ENCODE results near the gene MROH7. TPM values are rescaled to one million over a fixed set of nuclear protein-coding genes. Genes with fewer than 3 reads are reported as not detected.

Gene MROH7
- total RNA-seq, 1 experiment from 2014 or later: 0.13 TPM

DNA sequence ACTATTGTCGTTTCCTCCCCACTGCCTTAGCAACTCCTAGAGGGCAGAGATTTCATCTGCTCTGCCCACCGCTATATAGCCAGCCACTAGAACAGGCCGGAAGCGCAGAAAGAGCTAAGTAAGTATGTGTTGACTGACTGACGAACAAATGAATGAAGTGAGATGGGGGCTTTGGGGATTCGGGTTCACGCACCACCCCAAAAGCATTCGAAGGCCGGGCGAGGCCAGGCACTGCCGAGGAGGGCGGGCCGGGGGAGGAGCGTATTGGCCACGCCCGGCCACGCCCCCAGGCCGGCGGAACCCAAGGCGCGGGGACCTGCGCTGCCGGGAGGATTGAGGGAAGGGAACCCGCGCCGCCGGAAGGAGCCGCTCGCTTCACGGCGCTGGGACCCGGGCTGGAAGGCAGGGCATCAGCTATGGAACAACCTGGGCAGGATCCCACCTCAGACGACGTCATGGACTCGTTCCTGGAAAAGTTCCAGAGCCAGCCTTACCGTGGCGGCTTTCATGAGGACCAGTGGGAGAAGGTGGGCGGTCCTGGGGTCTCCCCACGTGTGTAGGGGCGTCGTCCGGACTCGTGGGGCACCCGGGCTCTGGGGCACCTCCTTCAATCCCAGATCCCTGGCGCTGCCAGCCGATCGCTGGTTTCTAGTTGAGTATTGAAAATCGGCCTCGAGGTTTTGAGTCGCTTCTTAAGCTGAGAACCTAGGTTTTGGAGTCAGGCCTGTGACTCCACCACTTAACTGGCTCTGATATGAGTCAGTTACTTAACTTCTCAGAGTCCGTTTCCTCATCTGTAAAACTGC, 74.1 kb downstream of the MROH7 start, which contains the start of gene TTC4 (continued):
- TF ChIP-seq AFF4 (CRISPR knock-in tag; IDR thresholded peaks at IDR 0.05; ENCODE audit: borderline replicate concordance): no peak
- 0 out of 2 replicates have a peak, but pooled peaks have one; percentile 59 for TF ChIP-seq JUN (CRISPR knock-in tag; IDR thresholded peaks at IDR 0.05)
- peak; percentile 69; the same call in 1 of the 2 replicates for TF ChIP-seq ZBTB21 (CRISPR knock-in tag; IDR thresholded peaks at IDR 0.05; ENCODE audit: borderline replicate concordance)
- no peak for TF ChIP-seq ATF1 (CRISPR knock-in tag; IDR thresholded peaks at IDR 0.05)
- no peak for TF ChIP-seq NR2C2 (CRISPR knock-in tag; IDR thresholded peaks at IDR 0.05)
- peak; percentile 75; the same call in 1 of the 2 replicates for TF ChIP-seq MYBL2 (CRISPR knock-in tag; IDR thresholded peaks at IDR 0.05)
- peak; percentile 47; the same call in 1 of the 2 replicates for TF ChIP-seq PRDM15 (CRISPR knock-in tag; IDR thresholded peaks at IDR 0.05)
- no peak for TF ChIP-seq PRRX2 (CRISPR knock-in tag; IDR thresholded peaks at IDR 0.05)
- TF ChIP-seq, protein P1, sequence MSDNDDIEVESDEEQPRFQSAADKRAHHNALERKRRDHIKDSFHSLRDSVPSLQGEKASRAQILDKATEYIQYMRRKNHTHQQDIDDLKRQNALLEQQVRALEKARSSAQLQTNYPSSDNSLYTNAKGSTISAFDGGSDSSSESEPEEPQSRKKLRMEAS (CRISPR knock-in tag; IDR thresholded peaks at IDR 0.05): peak; percentile 86; the same call in 1 of the 2 replicates
- peak; percentile 86; the same call in 1 of the 2 replicates for TF ChIP-seq TEAD1 (CRISPR knock-in tag; IDR thresholded peaks at IDR 0.05)
- no peak for TF ChIP-seq ZNF416 (CRISPR knock-in tag; IDR thresholded peaks at IDR 0.05)
- TF ChIP-seq FOXP1 (CRISPR knock-in tag; IDR thresholded peaks at IDR 0.05; ENCODE audit: borderline replicate concordance): peak; percentile 88

DNA sequence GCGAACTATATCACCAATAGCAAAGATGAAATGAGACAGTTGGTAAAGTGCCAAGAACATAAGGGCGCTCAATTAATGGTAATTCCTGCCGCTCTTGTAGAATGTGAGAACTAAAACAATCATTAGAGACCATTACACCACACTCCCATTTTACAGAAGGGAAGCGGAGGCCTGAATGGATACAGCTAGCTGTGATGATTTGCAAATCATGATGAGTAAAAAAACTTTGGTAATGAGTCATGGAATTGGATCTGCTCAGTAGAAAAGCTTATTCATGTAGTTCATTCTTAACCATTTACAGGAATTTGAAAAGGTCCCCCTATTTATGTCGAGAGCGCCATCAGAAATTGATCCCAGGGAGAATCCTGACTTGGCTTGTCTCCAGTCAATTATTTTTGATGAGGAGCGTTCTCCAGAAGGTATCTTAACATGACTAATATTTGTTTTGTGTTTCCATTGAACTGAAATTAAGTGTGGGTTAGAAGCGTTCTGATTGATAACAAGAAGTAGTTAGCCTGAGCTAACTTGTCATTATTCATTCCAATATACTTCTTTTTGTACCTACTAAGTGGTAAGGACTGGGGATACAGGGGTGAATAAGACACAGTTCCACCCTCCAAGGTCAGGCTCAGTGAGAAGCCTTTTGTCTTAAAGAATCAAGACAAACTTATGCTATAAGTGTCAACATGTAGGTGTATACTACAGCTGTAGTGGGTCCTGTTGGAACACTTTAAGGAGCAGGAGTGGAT, 74.9 kb downstream of the MROH7 start:
- no peak for DNase-seq (ENCODE audit: low spot score)
- ChIA-PET CTCF (interaction anchor here (1.6 to 2.7 kb wide), 2 partner anchors 75 to 85 kb away, joined by 5 to 10 read pairs; partner anchors contain the start of gene TTC22), POLR2A (no interaction called here)
- H3K4me1 Mint-ChIP-seq: peaks cover 14% of the 10 kb centered on the region
- peaks cover 24% of the 10 kb centered on the region for H3K36me3 Mint-ChIP-seq
- no peak for ATAC-seq
- peaks cover 18% of the 10 kb centered on the region for H3K27me3 Mint-ChIP-seq (ENCODE audit: low read depth)
- TF ChIP-seq MXD4 (CRISPR knock-in tag; IDR thresholded peaks at IDR 0.05; ENCODE audit: borderline replicate concordance) (no peak), JUN (CRISPR knock-in tag; IDR thresholded peaks at IDR 0.05) (no peak), HMGA2 (CRISPR knock-in tag; IDR thresholded peaks at IDR 0.05) (no peak), NFATC4 (CRISPR knock-in tag; IDR thresholded peaks at IDR 0.05) (no peak)
- H3K27ac Mint-ChIP-seq: peak overlapping the region; percentile 84
- peak overlapping the region; percentile 92 for H3K4me3 Mint-ChIP-seq
- H3K9me3 Mint-ChIP-seq: no peaks in the 10 kb centered on the region

All from WTC11 (cell line).